PC-3 (cell line): ENCODE measurements around the gene KDELR1.

Experiments used
- CTCF ChIP-seq: fragments of 300-600 bp; sonication (generic); conservative IDR thresholded peaks from 2 replicates; pipeline ENCODE4 v1.5.1; 2017; ENCODE audit warnings: antibody characterized with exemption, low read depth, mild to moderate bottlenecking, low read length
- EZH2 ChIP-seq: fragments of 300-600 bp; sonication (generic); IDR thresholded peaks from one replicate; pipeline ENCODE4 v1.6.1; 2017; ENCODE audit warnings: antibody characterized with exemption, mild to moderate bottlenecking, low read length; ENCODE audit not compliant: unreplicated experiment

GRCh38 chr19:48400018-48400742, 8.8 kb upstream of the KDELR1 start:
- TF ChIP-seq CTCF (no peak), EZH2 (no peak)
